Astrocyte (in vitro differentiated cells and primary cell): ENCODE measurements around the gene HIRA.

ENCODE experiments used
- CTCF ChIP-seq: IDR thresholded peaks from 2 replicates; pipeline ENCODE4 v1.5.1; 2011; ENCODE audit warnings: low read depth, mild to moderate bottlenecking, inconsistent platforms, low read length, moderate library complexity; ENCODE audit not compliant: insufficient read depth
- EZH2 ChIP-seq: IDR thresholded peaks from 2 replicates; pipeline ENCODE4 v1.6.1; 2012; ENCODE audit warnings: mild to moderate bottlenecking, low read length, inconsistent platforms; ENCODE audit not compliant: insufficient read depth

GRCh38 chr22:19453718-19454117 lies 22.2 kb upstream of the HIRA start:
- no peak for TF ChIP-seq CTCF
- no peak for TF ChIP-seq EZH2
